SKM-1 (cell line): ENCODE measurements around the gene SEC22B.
"Not testable (repeated sequence)": the region's sequence is repeated elsewhere in the genome, so short reads cannot be mapped to it uniquely, and the experiment has no call there.

Source experiments
- DNase-seq: peaks from one replicate; lab custom pipeline; 2025; ENCODE audit not compliant: unreplicated experiment; lab: John Stamatoyannopoulos, UW

SEC22B gene

DNA sequence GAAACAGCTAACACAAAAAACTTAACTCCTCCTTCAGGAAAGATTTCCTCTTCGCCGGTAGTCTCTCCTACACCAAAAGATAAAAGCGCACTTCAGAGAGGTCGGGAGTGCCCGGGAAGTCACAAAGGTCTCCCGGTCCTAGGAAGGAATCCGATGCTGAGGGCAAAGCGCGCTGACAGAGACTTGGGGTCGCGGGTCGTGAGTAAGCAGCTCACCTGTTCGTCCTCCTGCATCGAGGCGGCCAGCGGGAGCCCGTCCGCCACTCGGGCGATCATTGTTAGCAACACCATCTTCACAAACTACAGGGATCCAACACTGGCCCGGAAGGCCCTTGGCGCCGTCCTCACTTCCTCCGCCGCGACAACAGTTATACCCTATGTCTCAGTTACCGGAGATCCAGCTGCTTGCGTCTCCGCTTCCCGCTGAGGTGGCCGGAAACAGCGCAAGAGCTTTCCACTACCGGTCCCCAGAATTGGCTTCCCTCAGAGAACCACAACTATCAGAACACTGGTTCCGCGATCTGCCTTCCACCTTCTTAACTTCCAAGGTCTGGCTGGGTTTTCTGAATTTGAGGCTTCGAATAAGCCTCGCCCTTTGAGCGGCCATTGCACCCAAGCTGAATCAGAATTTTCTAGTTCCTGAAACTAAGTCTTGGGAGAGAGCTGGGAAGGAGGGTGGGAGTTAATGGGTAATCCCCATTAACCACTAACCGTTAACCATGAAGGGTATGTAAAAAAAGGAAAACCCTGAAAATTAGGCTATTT is at the start of gene SEC22B:
Gene SEC22B (minus strand): TSS at position 429 of the 764 bp plus-strand sequence. CDS start 139 bp downstream, at position 290.
- peak; percentile 93 for DNase-seq

DNA sequence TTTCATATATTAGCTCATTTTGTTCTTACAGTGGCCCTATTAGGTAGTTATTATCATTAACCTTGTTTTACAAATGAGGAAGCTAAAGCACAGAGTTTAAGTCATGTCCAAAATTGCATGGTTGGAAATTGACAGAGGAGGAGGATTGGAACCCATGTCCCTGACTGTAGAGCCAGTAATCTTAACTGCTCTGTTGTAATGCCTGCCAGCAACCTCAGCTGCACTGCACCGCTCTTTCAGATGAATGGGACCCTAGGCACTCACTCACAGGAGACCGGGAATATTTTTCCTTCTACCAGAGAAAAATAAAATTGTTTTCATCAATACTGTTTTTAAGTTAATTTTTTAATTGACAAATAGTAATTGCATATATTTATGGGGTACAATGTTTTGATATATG is 41.6 kb upstream of the SEC22B start:
- not testable (repeated sequence) for DNase-seq

- not testable (repeated sequence) for DNase-seq
Observed at GRCh38 chr1:120217175-120217929, 41.0 kb upstream of the SEC22B start.

DNA sequence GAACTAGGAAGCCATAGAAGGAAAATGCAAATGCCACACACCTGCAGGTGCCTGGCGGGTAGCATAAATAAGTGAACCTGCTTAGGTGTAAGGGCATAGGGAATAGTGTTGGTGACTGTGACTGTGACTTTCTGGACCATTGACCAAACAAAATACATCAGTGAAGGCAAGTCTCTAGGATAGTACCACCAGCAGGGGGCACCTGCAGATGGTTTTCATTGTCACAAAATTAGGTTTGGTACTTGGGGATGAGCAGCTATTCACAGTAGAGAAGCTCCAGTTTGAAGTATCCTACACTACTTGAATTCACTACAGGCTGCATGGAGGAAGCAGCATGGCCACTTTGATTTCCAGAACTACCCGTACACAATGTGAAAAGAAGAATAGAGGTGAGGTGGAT is 37.3 kb upstream of the SEC22B start:
- DNase-seq, result not testable (repeated sequence)

DNA sequence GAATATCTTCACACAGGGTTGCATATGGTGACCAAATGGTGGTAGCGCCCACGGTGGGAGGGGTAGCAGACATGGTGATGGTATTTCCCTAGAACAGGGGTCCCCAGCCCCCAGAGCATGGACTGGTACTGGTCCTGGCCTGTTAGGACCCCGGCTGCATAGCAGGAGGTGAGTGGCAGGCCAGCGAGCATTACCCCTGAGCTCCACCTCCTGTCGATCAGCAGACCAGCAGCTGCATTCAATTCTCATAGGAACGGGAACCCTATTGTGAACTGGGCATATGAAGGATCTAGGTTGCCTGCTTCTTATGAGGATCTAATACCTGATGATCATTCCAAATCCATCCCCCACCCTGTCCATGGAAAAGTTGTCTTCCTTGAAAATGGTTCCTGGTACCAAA is 34.4 kb upstream of the SEC22B start:
- DNase-seq, result not testable (repeated sequence)

DNA sequence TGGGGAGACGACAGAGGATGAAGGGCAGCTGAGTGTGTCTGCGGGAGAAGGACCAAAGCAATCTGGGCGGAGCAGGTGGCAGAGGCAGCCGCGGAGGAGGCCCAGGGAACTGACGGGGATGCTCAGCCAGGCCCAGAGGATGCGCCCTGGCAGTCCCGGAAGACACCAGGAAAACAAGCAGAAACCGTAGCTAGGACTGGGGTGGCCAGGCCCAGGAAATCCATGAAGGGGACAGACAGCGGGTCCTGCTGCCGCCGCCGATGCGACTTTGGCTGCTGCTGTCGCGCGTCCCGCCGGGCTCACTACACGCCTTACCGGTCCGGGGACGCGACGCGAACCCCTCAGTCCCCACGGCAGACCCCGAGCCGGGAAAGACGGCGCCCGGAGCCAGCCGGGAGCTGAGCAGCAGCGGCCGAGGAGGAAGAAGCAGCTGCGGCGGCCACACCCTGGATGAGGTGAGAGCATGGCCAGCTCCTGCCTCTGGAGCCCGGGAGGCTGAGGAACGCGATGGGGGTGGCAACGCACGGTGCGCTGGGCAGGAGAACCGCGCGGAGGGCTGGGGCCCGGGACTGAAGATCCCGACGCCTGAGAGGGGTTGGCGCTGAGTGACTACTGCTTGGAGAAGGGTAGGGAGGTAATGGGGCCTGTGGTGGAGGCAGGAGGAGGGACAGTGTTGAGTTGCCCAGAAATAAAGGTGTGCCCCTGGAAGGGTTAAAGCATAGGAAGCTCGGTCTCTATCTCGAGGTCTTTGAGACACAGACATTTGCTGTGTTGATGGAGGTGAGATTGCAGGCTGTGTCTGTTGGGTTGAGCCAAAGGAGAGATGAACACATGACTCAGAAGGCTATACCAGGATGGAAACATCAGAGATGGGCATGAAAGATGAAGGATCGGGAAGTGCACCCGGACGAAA is 20.8 kb upstream of the SEC22B start:
- not testable (repeated sequence) for DNase-seq

GRCh38 chr1:120188626-120189025 is 12.3 kb upstream of the SEC22B start:
- DNase-seq, result not testable (repeated sequence)

- DNase-seq, result not testable (repeated sequence)
Observed at GRCh38 chr1:120182176-120182707, 5.9 kb upstream of the SEC22B start.

DNA sequence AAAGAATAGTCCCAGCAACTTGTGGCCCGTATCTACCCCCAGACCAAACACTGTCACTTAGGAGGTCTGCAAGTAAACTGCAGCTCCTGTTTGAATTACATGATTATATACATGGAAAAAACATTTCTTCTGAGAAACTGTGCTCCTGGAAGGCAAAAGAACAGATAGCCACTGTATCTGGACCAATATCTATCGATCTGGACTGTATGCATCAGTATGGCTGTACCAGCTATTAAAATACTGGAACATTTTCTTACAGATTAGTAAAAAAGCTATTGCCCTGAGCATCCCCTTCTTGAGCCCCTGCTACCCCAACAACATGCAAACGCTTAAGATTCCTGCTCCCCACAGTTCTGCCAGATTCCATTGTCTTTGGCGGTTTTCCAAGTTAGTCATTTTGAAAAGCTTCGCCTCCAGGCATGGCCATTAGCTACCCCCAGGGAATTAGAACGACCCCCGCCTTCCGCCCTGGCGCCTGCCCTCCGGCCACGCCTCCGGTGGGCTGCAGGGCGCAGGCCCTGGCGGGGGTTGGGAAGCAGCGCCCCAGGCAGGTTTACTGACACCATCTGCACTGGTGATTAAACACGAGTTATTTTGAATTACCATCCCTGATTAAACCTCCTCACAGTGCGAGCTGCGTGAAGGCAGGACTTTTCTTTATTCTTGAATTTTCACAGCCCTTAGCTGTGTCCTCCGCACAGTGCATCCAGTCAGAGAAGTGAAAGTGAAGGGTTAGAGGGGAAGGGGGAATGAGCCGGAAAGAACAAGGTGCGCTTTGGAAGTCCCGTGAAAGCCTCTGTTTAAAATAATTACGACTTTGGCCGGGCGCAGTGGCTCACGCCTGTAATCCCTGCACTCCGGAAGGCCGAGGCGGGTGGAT is 3.7 kb upstream of the SEC22B start:
- not testable (repeated sequence) for DNase-seq

GRCh38 chr1:120178799-120179756 is 2.8 kb upstream of the SEC22B start:
- DNase-seq, result no peak

DNA sequence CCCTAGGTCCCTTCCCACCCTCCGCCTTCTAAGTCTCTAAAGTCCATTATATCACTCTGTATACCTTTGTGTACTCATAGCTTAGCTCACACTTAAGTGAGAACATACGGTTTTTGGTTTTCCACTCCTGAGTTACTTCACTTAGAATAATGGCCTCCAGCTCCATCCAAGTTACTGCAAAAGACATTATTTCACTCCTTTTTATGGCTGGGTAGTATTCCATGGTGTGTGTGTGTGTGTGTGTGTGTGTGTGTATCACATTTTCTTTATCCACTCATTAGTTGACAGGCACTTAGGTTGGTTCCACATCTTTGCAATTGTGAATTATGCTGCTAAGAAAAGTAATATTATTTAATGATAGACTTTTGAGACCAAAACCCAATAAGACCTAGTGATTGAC is 1.7 kb upstream of the SEC22B start:
- DNase-seq, result not testable (repeated sequence)

- DNase-seq, result not testable (repeated sequence)
Observed at GRCh38 chr1:120175688-120176087, 632 bp downstream of the SEC22B start.

GRCh38 chr1:120164761-120165160 is 11.6 kb downstream of the SEC22B start:
- DNase-seq, result not testable (repeated sequence)

GRCh38 chr1:120162015-120162414 is 14.3 kb downstream of the SEC22B start:
- DNase-seq, result not testable (repeated sequence)

DNA sequence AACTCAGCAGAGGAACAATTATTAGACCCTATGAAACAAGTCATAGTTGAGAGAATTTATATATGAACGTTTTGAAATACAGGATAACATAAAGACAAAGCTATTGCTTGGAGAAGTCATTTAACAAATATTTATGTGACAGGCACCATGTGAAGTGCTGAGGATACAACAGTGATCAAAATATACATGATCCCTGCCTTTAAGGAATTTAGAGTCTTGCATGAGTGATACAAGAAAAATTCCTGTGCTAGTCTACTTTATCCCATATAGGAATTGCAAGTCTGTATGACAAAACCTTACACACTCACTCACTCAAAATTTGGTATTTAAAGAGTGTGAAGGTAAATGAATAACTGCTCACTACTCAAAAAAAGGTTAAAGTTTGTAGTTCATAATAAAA is 17.8 kb downstream of the SEC22B start:
- DNase-seq, result not testable (repeated sequence)

GRCh38 chr1:120158086-120158485 is 18.2 kb downstream of the SEC22B start:
- not testable (repeated sequence) for DNase-seq

GRCh38 chr1:120150138-120150822 is 26.0 kb downstream of the SEC22B start:
- DNase-seq, result not testable (repeated sequence)
